DND-41 (cell line): ENCODE data around the gene HELZ2.

Source experiments
- ATAC-seq: fragments of 200-7000 bp; cut with Tn5 transposase; 3 replicates; pipeline ENCODE4 v1.9.1; 2021; ENCODE audit warnings: low read depth; ENCODE audit not compliant: insufficient read depth
- DNase-seq: peaks from one replicate; pipeline ENCODE4 v3.0.0-alpha.2; 2020
- H2AFZ ChIP-seq: 2 replicates; pipeline ENCODE4 v1.6.0; 2012; ENCODE audit warnings: low read depth, low read length
- H3K27ac ChIP-seq: 2 replicates; pipeline ENCODE4 v1.5.1; 2012; ENCODE audit warnings: low read length, inconsistent platforms
- H3K27me3 ChIP-seq: fragments of 200-600 bp; sonication (generic); 2 replicates; pipeline ENCODE4 v1.6.0; 2012; ENCODE audit warnings: low read length, mild to moderate bottlenecking, inconsistent platforms; ENCODE audit not compliant: insufficient read depth, poor library complexity
- H3K36me3 ChIP-seq: 2 replicates; pipeline ENCODE4 v1.5.1; 2012; ENCODE audit warnings: low read length, inconsistent platforms; ENCODE audit not compliant: insufficient read depth
- H3K4me1 ChIP-seq: 2 replicates; pipeline ENCODE4 v1.5.1; 2012; ENCODE audit warnings: mild to moderate bottlenecking, low read length; ENCODE audit not compliant: insufficient read depth
- H3K4me2 ChIP-seq: 2 replicates; pipeline ENCODE4 v1.6.0; 2012; ENCODE audit warnings: mild to moderate bottlenecking, moderate library complexity, low read length, inconsistent platforms; ENCODE audit not compliant: insufficient read depth
- H3K4me3 ChIP-seq, 2 experiments: fragments of 200-600 bp in 1 of 2; shearing (Covaris generic) in 1 of 2; 2 replicates each; pipeline ENCODE4 v1.5.1; 2012 to 2016; ENCODE audit warnings: inconsistent platforms in 2 of 2, low read length in 2 of 2, mild to moderate bottlenecking in 2 of 2, low read depth in 1 of 2, moderate library complexity in 1 of 2
- H3K79me2 ChIP-seq: 2 replicates; pipeline ENCODE4 v1.6.0; 2012; ENCODE audit warnings: low read length, inconsistent platforms; ENCODE audit not compliant: insufficient read depth
- H3K9ac ChIP-seq: 2 replicates; pipeline ENCODE4 v1.6.0; 2012; ENCODE audit warnings: low read depth, mild to moderate bottlenecking, inconsistent platforms, low read length, moderate library complexity
- H3K9me3 ChIP-seq: 2 replicates; pipeline ENCODE4 v1.5.1; 2012; ENCODE audit warnings: low read length, moderate library complexity, mild to moderate bottlenecking, inconsistent platforms; ENCODE audit not compliant: insufficient read depth, severe bottlenecking
- H4K20me1 ChIP-seq: 2 replicates; pipeline ENCODE4 v1.6.0; 2012; ENCODE audit warnings: low read length; ENCODE audit not compliant: insufficient read depth
- EZH2 ChIP-seq: IDR thresholded peaks from 3 replicates; pipeline ENCODE4 v1.6.1; 2012; ENCODE audit warnings: borderline replicate concordance, low read depth, mild to moderate bottlenecking, moderate library complexity, low read length, inconsistent platforms; ENCODE audit not compliant: severe bottlenecking
- TF ChIP-seq, protein P1 (sequence below): IDR thresholded peaks from 2 replicates; pipeline ENCODE4 v1.5.1; 2012; ENCODE audit warnings: borderline replicate concordance, low read length, moderate library complexity, mild to moderate bottlenecking; ENCODE audit not compliant: poor library complexity, severe bottlenecking; ENCODE audit errors: extremely low read depth

HELZ2 gene

DNA sequence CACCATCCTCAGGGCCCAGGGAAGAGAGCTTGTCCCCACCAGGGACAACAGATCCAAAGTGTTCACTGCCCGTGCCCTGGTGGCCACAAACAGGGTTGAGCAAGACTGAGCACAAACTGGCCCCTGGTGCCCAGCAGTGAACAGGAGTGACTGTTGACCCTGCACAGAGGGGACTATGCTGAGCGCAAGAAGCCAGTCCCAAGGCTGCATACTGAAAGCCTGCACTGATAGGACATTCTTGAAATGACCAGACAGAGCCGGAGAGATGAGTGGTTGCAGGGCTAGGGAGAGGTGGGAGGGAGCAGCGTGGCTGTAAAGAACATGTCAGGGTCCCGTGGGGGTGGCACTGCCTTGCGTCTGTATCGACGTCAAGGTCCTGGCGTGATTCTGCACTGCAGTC is 23.0 kb downstream of the HELZ2 start:
- Histone ChIP-seq H3K9ac (no peak overlapping the region), H3K9me3 (no peaks in the 10 kb centered on the region), H3K4me3 (no peak overlapping the region), H2AFZ (no peak overlapping the region), H3K79me2 (no peaks in the 10 kb centered on the region), H3K27ac (no peak overlapping the region), H3K4me2 (no peak overlapping the region), H3K4me1 (peaks cover 32% of the 10 kb centered on the region), H4K20me1 (peaks cover 9% of the 10 kb centered on the region; the same call in 1 of the 2 replicates), H3K27me3 (peaks cover 4% of the 10 kb centered on the region), H3K36me3 (no peaks in the 10 kb centered on the region)
- DNase-seq (no peak), ATAC-seq (no peak)
- TF ChIP-seq, protein P1, sequence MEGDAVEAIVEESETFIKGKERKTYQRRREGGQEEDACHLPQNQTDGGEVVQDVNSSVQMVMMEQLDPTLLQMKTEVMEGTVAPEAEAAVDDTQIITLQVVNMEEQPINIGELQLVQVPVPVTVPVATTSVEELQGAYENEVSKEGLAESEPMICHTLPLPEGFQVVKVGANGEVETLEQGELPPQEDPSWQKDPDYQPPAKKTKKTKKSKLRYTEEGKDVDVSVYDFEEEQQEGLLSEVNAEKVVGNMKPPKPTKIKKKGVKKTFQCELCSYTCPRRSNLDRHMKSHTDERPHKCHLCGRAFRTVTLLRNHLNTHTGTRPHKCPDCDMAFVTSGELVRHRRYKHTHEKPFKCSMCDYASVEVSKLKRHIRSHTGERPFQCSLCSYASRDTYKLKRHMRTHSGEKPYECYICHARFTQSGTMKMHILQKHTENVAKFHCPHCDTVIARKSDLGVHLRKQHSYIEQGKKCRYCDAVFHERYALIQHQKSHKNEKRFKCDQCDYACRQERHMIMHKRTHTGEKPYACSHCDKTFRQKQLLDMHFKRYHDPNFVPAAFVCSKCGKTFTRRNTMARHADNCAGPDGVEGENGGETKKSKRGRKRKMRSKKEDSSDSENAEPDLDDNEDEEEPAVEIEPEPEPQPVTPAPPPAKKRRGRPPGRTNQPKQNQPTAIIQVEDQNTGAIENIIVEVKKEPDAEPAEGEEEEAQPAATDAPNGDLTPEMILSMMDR, result no peak
- no peak for TF ChIP-seq EZH2

DNA sequence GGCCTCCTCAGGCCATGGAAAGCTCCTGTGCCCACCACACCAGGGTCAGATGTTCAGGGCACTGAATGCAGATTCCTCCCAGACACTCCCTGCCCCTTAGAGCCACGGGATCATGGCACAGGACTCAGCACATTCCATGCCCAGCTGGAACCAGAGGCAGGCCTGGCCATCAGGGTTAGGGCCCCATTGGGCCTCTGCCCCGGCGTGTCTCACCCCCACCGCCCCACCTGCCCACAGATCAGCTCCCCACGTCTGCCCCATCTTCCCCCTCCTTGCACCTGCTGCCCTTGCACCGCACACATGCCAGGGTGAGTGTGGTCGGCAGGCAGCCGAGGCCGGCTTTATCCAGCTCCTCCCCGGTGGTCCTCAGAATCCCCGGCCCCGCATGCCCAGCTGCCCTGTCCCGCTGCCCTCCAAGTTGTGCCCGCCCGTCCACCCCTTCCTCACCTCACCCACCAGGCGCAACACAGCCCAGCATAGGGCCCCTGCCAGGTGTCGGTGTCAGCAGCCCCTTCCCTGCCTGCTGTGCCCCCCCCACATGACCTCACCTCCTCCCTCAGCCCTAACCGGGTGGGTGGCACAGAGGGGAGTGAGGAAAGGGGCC is 24.3 kb downstream of the HELZ2 start:
- no peak overlapping the region for H3K27ac ChIP-seq
- no peak overlapping the region for H3K9ac ChIP-seq
- no peak overlapping the region for H3K4me2 ChIP-seq
- H2AFZ ChIP-seq, result no peak overlapping the region
- DNase-seq (no peak), ATAC-seq (no peak)
- no peak overlapping the region for H3K4me3 ChIP-seq
- no peaks in the 10 kb centered on the region for H3K36me3 ChIP-seq
- peaks cover 4% of the 10 kb centered on the region for H3K27me3 ChIP-seq
- H3K9me3 ChIP-seq, result no peaks in the 10 kb centered on the region
- TF ChIP-seq EZH2, result no peak
- TF ChIP-seq, protein P1, result no peak
- H3K79me2 ChIP-seq, result no peaks in the 10 kb centered on the region
- peaks cover 8% of the 10 kb centered on the region; the same call in 1 of the 2 replicates for H4K20me1 ChIP-seq
- peaks cover 30% of the 10 kb centered on the region for H3K4me1 ChIP-seq

DNA sequence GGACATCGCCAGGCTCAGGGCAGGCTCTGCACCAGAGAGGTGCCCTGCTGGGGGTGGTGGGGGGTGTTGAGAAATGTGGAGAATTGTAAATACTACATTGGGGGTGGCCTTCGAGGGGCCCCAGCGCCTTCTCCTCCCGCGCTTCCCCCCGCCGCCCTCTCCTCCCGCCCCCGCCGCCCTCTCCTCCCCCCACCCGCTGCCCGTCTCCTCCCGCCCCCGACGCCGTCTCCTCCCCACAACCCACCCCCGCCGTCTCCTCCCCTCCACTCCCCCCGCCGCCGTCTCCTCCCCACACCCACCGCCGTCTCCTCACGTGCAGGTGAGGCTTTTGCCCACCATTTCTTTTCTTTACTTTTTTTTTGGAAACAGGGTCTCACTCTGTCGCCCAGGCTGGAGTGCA is 25.0 kb downstream of the HELZ2 start:
- H3K4me2 ChIP-seq, result no peak overlapping the region

More for the DNA sequence above, 25.0 kb downstream of the HELZ2 start:
- Histone ChIP-seq H3K27ac (no peak overlapping the region), H3K36me3 (no peaks in the 10 kb centered on the region), H3K79me2 (no peaks in the 10 kb centered on the region), H3K27me3 (peaks cover 4% of the 10 kb centered on the region), H3K4me1 (peaks cover 22% of the 10 kb centered on the region), H2AFZ (no peak overlapping the region), H4K20me1 (peaks cover 3% of the 10 kb centered on the region; the same call in 1 of the 2 replicates), H3K9me3 (no peaks in the 10 kb centered on the region), H3K9ac (no peak overlapping the region), H3K4me3 (no peak overlapping the region)
- DNase-seq (no peak), ATAC-seq (no peak)
- TF ChIP-seq, protein P1, result no peak
- no peak for TF ChIP-seq EZH2
